ENCODE results near the gene DRICH1.
"Not testable (repeated sequence)": the region's sequence is repeated elsewhere in the genome, so short reads cannot be mapped to it uniquely, and the experiment has no call there.

The DRICH1 gene

DNA sequence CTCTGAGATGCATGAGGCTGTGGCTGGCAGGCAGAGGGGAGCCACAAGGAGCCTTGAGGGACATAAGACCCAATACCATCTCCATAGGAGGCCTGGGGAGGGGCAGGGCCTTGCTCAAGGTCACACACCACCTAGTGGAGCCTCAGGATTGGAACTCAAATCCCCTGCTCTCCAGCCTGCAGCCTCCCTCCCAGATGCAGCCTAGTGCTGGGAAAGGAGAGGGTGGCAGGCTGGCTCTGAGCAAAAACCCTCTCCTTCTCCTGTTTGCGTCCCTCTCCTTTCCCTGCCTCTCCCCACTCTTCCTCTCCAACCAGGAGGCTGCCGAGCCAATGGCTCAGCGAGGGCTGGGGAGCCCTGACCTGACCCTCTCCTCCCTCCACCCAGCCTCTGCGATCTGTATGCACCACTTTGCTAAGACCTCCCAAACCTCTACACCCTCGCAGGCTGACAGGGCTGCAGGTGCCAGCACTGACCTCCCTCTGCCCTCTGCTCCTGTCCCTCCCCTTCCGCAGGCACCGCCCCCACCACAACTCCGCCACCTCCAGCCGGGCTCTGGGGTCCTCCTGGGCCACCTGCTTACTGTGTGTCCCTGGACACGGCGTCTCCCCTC is 66.7 kb downstream of the DRICH1 start:
- no peak for DNase-seq

DNA sequence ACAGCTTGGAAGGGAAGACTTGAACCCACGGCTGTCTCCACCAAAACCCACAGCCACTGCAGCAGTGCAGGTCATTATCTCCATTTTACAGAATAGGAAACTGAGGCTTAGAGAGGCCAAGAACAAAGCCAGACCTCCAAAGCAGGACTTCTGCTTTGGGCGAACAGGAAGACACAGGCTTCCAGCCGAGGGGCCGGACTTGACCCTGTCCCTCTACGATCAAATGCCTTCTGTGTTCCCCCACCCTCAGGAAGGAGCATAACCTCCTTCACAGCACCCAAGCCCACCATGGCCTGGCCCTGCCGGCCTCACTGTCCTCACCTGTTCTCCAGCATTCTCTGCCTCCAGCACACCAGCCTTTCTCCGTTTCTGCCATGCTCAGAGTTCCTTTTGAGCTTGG is 67.8 kb downstream of the DRICH1 start:
- no peak for DNase-seq

DNA sequence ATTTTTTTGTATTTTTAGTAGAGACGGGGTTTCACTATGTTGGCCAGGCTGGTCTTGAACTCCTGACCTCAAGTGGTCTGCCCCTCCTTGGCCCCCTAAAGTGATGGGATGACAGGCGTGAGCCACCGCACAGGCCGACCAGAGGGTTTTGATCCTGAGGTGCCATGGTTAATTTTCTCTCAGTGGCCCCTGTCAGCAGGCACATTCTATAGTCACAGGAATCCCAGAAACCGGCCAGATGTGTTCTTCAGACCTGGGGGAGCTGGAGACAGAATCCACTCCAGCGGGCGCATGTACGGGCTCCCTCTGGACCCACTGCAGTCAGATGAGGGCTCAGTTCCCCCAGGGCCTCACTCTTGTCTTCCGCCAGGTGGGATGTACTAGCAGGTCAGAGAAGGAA is 69.0 kb downstream of the DRICH1 start:
- DNase-seq, result no peak

- DNase-seq, result no peak
These were observed 69.9 kb downstream of the DRICH1 start for GRCh38 chr22:23562186-23562585.

GRCh38 chr22:23561025-23561510 is 71.1 kb downstream of the DRICH1 start:
- not testable (repeated sequence) for DNase-seq

DNA sequence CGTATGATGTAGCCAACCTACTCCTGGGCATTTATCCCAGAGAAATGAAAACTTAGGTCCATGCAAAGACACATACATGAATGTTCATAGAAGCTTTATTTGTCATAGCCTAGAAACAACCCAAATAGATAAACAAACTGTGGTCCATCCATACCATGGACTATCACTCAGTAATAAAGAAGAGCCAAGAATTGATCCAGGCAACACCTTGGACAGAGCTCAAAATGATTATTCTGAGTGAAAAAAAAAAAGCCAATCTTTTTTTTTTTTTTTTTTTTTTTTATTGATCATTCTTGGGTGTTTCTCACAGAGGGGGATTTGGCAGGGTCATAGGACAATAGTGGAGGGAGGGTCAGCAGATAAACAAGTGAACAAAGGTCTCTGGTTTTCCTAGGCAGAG is 71.9 kb downstream of the DRICH1 start:
- DNase-seq, result not testable (repeated sequence)

Measured in NCI-H526 treated with DMSO at 0.1 percent for 48 hours (cell line).